SK-N-SH treated with all-trans-retinoic acid at 6 μM for 48 hours (cell line): ENCODE results near the gene DDT.

Experiments
- PPARA ChIP-seq: fragments of 250-450 bp; sonication (Bioruptor Pico); IDR thresholded peaks from 2 replicates; pipeline ENCODE4 v1.5.0; 2020; ENCODE audit warnings: mild to moderate bottlenecking, borderline replicate concordance
- ZC3H10 ChIP-seq: fragments of 250-450 bp; sonication (Bioruptor Pico); IDR thresholded peaks from 2 replicates; pipeline ENCODE4 v1.5.1; 2021; ENCODE audit warnings: mild to moderate bottlenecking, moderate library complexity
- ZNF70 ChIP-seq: fragments of 450-650 bp; formaldehyde crosslinking; IDR thresholded peaks from 2 replicates; pipeline ENCODE4 v1.5.0; 2020; ENCODE audit warnings: mild to moderate bottlenecking, moderate library complexity
- TF ChIP-seq, protein P1 (sequence below): fragments of 250-450 bp; sonication (Bioruptor Pico); IDR thresholded peaks from 2 replicates; pipeline ENCODE4 v1.5.1; 2021; ENCODE audit warnings: mild to moderate bottlenecking, moderate library complexity
- TF ChIP-seq, protein P2 (sequence below): fragments of 250-450 bp; sonication (Bioruptor Pico); IDR thresholded peaks from 2 replicates; pipeline ENCODE4 v1.5.1; 2020; ENCODE audit warnings: low read depth, mild to moderate bottlenecking, moderate library complexity

GRCh38 chr22:23939017-23939357 is 35.3 kb downstream of the DDT start:
- TF ChIP-seq PPARA, result no peak
- TF ChIP-seq, protein P1, sequence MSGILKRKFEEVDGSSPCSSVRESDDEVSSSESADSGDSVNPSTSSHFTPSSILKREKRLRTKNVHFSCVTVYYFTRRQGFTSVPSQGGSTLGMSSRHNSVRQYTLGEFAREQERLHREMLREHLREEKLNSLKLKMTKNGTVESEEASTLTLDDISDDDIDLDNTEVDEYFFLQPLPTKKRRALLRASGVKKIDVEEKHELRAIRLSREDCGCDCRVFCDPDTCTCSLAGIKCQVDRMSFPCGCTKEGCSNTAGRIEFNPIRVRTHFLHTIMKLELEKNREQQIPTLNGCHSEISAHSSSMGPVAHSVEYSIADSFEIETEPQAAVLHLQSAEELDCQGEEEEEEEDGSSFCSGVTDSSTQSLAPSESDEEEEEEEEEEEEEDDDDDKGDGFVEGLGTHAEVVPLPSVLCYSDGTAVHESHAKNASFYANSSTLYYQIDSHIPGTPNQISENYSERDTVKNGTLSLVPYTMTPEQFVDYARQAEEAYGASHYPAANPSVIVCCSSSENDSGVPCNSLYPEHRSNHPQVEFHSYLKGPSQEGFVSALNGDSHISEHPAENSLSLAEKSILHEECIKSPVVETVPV (CRISPR knock-in tag), result no peak
- TF ChIP-seq, protein P2, sequence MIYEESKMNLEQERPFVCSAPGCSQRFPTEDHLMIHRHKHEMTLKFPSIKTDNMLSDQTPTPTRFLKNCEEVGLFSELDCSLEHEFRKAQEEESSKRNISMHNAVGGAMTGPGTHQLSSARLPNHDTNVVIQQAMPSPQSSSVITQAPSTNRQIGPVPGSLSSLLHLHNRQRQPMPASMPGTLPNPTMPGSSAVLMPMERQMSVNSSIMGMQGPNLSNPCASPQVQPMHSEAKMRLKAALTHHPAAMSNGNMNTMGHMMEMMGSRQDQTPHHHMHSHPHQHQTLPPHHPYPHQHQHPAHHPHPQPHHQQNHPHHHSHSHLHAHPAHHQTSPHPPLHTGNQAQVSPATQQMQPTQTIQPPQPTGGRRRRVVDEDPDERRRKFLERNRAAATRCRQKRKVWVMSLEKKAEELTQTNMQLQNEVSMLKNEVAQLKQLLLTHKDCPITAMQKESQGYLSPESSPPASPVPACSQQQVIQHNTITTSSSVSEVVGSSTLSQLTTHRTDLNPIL (CRISPR knock-in tag), result no peak
- no peak for TF ChIP-seq ZNF70
- no peak for TF ChIP-seq ZC3H10 (CRISPR knock-in tag)
